Breast epithelium (tissue), 4 donors: ENCODE measurements around the gene ETFRF1. TPM values are rescaled to one million over a fixed set of nuclear protein-coding genes. Genes with fewer than 3 reads are reported as not detected.

Experiments
- DNase-seq, 2 donors: peaks; one replicate each; pipeline ENCODE4 v3.0.0-alpha.2; 2019; ENCODE audit warnings: low spot score in 2 of 2
- H3K27ac ChIP-seq, 2 donors: fragments of 200-600 bp; sonication (generic) in 1 of 2; one replicate each; pipeline ENCODE4 v1.5.1; 2016 to 2019; ENCODE audit warnings: mild to moderate bottlenecking in 1 of 2
- H3K27me3 ChIP-seq, 2 donors: fragments of 200-600 bp; sonication (generic) in 1 of 2; one replicate each; pipeline versions ENCODE4 v1.5.1 to v1.6.0; 2017 to 2019; ENCODE audit warnings: control low read depth in 1 of 2, mild to moderate bottlenecking in 1 of 2
- H3K36me3 ChIP-seq: fragments of 200-600 bp; one replicate; pipeline ENCODE4 v1.5.1; 2019
- H3K4me1 ChIP-seq, 2 donors: fragments of 200-600 bp; sonication (generic); one replicate each; pipeline ENCODE4 v1.5.1; 2016 to 2019; ENCODE audit warnings: control low read depth in 1 of 2
- H3K4me3 ChIP-seq, 3 donors: fragments of 200-600 bp; sonication (generic); 1 replicate in 2 of 3; 2 replicates in 1 of 3; pipeline ENCODE4 v1.5.1; 2016 to 2019; ENCODE audit warnings: mild to moderate bottlenecking in 3 of 3, moderate library complexity in 2 of 3
- H3K9me3 ChIP-seq, 2 donors: fragments of 200-600 bp; sonication (generic) in 1 of 2; one replicate each; pipeline ENCODE4 v1.5.1; 2016 to 2019; ENCODE audit warnings: control low read depth in 1 of 2
- POLR2A ChIP-seq: fragments of 450-650 bp; IDR thresholded peaks from one replicate; pipeline ENCODE4 v1.6.1; 2016; ENCODE audit warnings: antibody characterized with exemption, mild to moderate bottlenecking, moderate library complexity
- POLR2AphosphoS5 ChIP-seq, 3 donors: sonication (generic); formaldehyde crosslinking; IDR thresholded peaks; one replicate each; pipeline ENCODE4 v1.6.1; 2017; ENCODE audit warnings: antibody characterized with exemption in 3 of 3
- intact Hi-C: fragments of 100-400 bp; cut with DNase I; formaldehyde crosslinking; loops from one replicate; pipeline ENCODE4 v1.15.1; 2023; ENCODE audit warnings: low total_unique reads
- total RNA-seq, 3 donors: library from RNA; depleted of rRNA; stranded (reverse); fragments of >200 nt; gene quantifications; one replicate each; pipeline ENCODE4 v1.1.0, GENCODE V29; 2016
- TF ChIP-seq, protein P1 (sequence below), 3 donors: fragments of 450-650 bp; IDR thresholded peaks; one replicate each; pipeline ENCODE4 v1.5.1; 2016 to 2017; ENCODE audit warnings: antibody characterized with exemption in 3 of 3, mild to moderate bottlenecking in 3 of 3, moderate library complexity in 3 of 3

Gene ETFRF1
- total RNA-seq, 3 donors from 2014 or later: 29.5 to 52.4 (median 46.9) TPM

DNA sequence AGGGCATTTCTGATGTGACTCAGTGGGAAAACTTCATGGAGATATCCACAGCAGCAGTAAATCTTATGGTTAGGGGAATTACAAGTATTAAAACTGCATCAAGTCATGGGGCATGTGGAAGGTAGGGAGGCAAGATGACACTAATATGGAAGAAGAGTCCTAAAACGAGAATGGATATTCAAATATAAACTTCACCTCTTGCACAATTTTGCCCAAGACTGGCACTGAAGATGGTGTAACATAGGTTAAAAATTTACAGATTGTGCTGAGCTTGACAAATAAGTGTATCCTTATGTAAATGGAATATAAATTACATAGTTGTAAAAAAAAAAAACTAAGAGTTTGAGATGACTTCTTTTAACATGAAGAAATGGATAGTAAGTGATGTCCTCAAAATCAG is 12.8 kb downstream of the ETFRF1 start:
- Histone ChIP-seq H3K9me3 (no peaks in the 10 kb centered on the region), H3K36me3 (peaks cover 4% of the 10 kb centered on the region), H3K4me1 (no peaks in the 10 kb centered on the region), H3K27me3 (no peaks in the 10 kb centered on the region), H3K27ac (no peak overlapping the region), H3K4me3 (no peak overlapping the region)
- intact Hi-C loops: no loop called here
- no peak for DNase-seq
- TF ChIP-seq, protein P1, sequence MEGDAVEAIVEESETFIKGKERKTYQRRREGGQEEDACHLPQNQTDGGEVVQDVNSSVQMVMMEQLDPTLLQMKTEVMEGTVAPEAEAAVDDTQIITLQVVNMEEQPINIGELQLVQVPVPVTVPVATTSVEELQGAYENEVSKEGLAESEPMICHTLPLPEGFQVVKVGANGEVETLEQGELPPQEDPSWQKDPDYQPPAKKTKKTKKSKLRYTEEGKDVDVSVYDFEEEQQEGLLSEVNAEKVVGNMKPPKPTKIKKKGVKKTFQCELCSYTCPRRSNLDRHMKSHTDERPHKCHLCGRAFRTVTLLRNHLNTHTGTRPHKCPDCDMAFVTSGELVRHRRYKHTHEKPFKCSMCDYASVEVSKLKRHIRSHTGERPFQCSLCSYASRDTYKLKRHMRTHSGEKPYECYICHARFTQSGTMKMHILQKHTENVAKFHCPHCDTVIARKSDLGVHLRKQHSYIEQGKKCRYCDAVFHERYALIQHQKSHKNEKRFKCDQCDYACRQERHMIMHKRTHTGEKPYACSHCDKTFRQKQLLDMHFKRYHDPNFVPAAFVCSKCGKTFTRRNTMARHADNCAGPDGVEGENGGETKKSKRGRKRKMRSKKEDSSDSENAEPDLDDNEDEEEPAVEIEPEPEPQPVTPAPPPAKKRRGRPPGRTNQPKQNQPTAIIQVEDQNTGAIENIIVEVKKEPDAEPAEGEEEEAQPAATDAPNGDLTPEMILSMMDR (IDR thresholded peaks at IDR 0.05): no peak
- TF ChIP-seq POLR2AphosphoS5 (IDR thresholded peaks at IDR 0.05) (no peak), POLR2A (no peak)

DNA sequence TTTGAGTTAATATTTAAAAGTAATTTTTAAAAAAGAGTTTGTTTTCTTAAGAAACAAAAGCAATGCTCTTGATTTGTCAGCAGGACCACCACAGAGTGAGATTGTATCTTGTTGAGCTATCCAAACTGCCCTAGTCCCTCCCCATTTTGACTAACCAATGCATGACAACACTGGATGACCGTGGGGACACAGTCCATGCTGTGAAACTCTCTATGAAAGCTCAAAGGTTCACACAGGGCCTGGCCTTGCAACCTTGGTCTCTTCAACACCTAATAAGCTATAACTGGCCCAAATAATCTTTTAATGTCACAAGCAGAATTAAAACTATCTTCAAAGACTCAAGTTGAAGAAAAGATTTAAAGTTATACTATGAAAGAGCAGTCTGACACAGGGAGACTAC is 13.5 kb downstream of the ETFRF1 start:
- Histone ChIP-seq H3K4me3 (no peak overlapping the region), H3K27me3 (no peaks in the 10 kb centered on the region), H3K9me3 (no peaks in the 10 kb centered on the region), H3K4me1 (no peaks in the 10 kb centered on the region), H3K36me3 (peaks cover 4% of the 10 kb centered on the region), H3K27ac (no peak overlapping the region)
- intact Hi-C loops: no loop called here
- no peak for DNase-seq
- TF ChIP-seq POLR2AphosphoS5 (IDR thresholded peaks at IDR 0.05) (no peak), POLR2A (no peak)
- TF ChIP-seq, protein P1 (IDR thresholded peaks at IDR 0.05): no peak

DNA sequence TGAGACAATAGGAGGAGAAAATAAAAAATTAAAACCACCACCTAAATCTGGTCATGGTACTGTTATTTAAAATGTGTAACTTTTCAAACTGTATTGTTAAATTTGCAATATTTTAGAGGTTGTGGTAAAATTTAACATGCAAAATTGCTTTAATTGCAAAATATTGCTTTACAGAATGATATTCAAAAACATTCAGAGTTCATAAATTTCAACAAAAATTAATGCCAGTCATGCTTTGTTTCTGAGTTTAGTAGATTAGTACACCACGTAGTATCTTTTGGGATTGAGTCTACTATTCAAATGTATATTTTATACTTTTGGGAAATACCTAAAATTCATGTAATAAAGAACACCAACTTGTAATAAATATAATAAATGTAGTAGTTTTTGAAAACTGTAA is 18.3 kb downstream of the ETFRF1 start:
- H3K27ac ChIP-seq: no peak overlapping the region
- intact Hi-C loops: no loop called here
- H3K9me3 ChIP-seq: no peaks in the 10 kb centered on the region
- H3K4me3 ChIP-seq: no peak overlapping the region
- TF ChIP-seq POLR2A (no peak), POLR2AphosphoS5 (IDR thresholded peaks at IDR 0.05) (no peak)
- TF ChIP-seq, protein P1 (IDR thresholded peaks at IDR 0.05): no peak
- no peaks in the 10 kb centered on the region for H3K4me1 ChIP-seq
- peaks cover 10% of the 10 kb centered on the region for H3K36me3 ChIP-seq
- H3K27me3 ChIP-seq: no peaks in the 10 kb centered on the region
- DNase-seq: no peak

DNA sequence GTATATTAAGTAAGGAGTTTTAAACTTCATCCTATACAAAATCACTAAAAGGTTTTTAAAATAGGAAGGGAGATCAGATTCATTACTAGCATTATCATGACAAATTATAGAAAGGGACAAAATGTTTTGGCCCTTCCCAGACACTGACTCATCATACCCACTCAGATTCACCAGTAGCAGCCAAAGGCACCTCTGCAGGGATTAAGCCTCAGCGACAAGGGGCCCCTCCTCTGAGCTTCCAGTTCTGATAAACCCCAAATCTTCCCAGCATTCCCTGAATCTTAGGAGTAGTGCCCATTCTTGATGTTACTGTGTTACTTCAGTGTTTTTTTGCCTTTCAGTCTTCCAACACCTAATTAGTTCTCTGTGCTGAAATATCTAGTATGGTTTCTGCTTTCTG is 41.2 kb downstream of the ETFRF1 start:
- Histone ChIP-seq H3K9me3 (no peaks in the 10 kb centered on the region), H3K27ac (no peak overlapping the region), H3K4me3 (no peak overlapping the region), H3K27me3 (no peaks in the 10 kb centered on the region), H3K4me1 (no peaks in the 10 kb centered on the region), H3K36me3 (no peaks in the 10 kb centered on the region)
- intact Hi-C loops: no loop called here
- TF ChIP-seq POLR2AphosphoS5 (IDR thresholded peaks at IDR 0.05) (no peak), POLR2A (no peak)
- TF ChIP-seq, protein P1 (IDR thresholded peaks at IDR 0.05): no peak
- DNase-seq: no peak

DNA sequence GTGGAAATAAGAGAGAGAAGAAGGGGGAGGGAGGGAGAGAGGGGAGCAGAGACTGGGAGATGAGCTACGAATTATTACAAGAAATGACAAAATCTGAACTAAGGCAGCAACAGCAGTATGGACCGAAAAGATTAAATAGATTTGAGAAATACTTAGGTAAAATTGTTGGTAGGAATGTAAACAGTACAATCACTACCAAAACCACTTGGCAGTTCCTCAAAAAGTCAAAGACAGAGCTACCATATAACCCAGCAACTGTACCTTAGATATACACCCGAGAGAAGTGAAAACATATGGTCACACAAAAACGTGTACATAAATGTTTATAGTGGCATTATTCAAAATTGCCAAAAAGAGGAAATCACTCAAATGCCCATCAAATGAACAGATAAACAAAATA is 41.6 kb downstream of the ETFRF1 start:
- no peak for TF ChIP-seq POLR2AphosphoS5 (IDR thresholded peaks at IDR 0.05)
- no peak for TF ChIP-seq POLR2A
- Histone ChIP-seq H3K4me1 (no peaks in the 10 kb centered on the region), H3K27ac (no peak overlapping the region), H3K36me3 (no peaks in the 10 kb centered on the region), H3K9me3 (no peaks in the 10 kb centered on the region), H3K27me3 (no peaks in the 10 kb centered on the region), H3K4me3 (no peak overlapping the region)
- intact Hi-C loops: no loop called here
- DNase-seq: no peak
